Measurements from ENCODE around the gene SKP1. TPM values are rescaled to one million over a fixed set of nuclear protein-coding genes. Genes with fewer than 3 reads are reported as not detected.
A peak's percentile ranks its signal among the peaks of the same experiment; 100 is the strongest.

SKP1 gene
- total and polyA plus RNA-seq, 12 donors, result 65.2 to 675 (median 483) TPM

GRCh38 chr5:134124289-134125038 is 52.3 kb downstream of the SKP1 start:
- H3K4me1 ChIP-seq, result peaks cover 22 to 51% (median 41%) of the 10 kb centered on the region in 9 donors
- 81 to 85% methylated on average over 8 of the region's 8 CpGs for WGBS, 2 donors
- H3K4me3 ChIP-seq, result no peak overlapping the region
- H3K36me3 ChIP-seq, result peaks cover 0 to 8% (median 0%) of the 10 kb centered on the region in 9 donors
- no peaks in the 10 kb centered on the region for H3K9me3 ChIP-seq
- ATAC-seq (no peak), DNase-seq (no peak)
- no peak for TF ChIP-seq CTCF (IDR thresholded peaks at IDR 0.05)
- intact Hi-C loops (cut with DNase I), result no loop called here
- H3K27ac ChIP-seq, result peak overlapping the region in 7 of 10 donors; percentile 58 to 80 (median 69)
- no peaks in the 10 kb centered on the region for H3K27me3 ChIP-seq

GRCh38 chr5:134123360-134123759 is 53.4 kb downstream of the SKP1 start:
- DNase-seq, result no peak
- H3K4me3 ChIP-seq, result no peak overlapping the region
- peaks cover 22 to 44% (median 35%) of the 10 kb centered on the region in 9 donors for H3K4me1 ChIP-seq
- H3K9me3 ChIP-seq, result no peaks in the 10 kb centered on the region
- no peak for TF ChIP-seq CTCF (IDR thresholded peaks at IDR 0.05)
- H3K36me3 ChIP-seq, result no peaks in the 10 kb centered on the region
- peak overlapping the region in 1 of 10 donors; percentile 72 for H3K27ac ChIP-seq
- no peaks in the 10 kb centered on the region for H3K27me3 ChIP-seq
- no peak for ATAC-seq
- intact Hi-C loops (cut with DNase I), result no loop called here
- 93 to 97% methylated on average over 6 of the region's 6 CpGs for WGBS, 2 donors

- Histone ChIP-seq H3K4me1 (peaks cover 22 to 36% (median 29%) of the 10 kb centered on the region in 9 donors), H3K4me3 (no peak overlapping the region), H3K27ac (peak overlapping the region in 1 of 10 donors; percentile 72), H3K9me3 (no peaks in the 10 kb centered on the region), H3K27me3 (no peaks in the 10 kb centered on the region), H3K36me3 (no peaks in the 10 kb centered on the region)
- intact Hi-C loops (cut with DNase I), result no loop called here
- WGBS, 2 donors, result 83 to 89% methylated on average over 3 of the region's 3 CpGs
- no peak for ATAC-seq
- no peak for TF ChIP-seq CTCF (IDR thresholded peaks at IDR 0.05)
- DNase-seq, result no peak
These were observed 54.2 kb downstream of the SKP1 start for GRCh38 chr5:134122530-134122929.

- no peaks in the 10 kb centered on the region for H3K9me3 ChIP-seq
- H3K27me3 ChIP-seq, result peaks cover 0 to 8% (median 0%) of the 10 kb centered on the region in 7 donors
- ATAC-seq (no peak), DNase-seq (no peak)
- intact Hi-C loops (cut with DNase I), result no loop called here
- H3K4me1 ChIP-seq, result peaks cover 9 to 19% (median 13%) of the 10 kb centered on the region in 9 donors
- 93% methylated on average over 17 of the region's 17 CpGs for WGBS, 2 donors
- TF ChIP-seq CTCF (IDR thresholded peaks at IDR 0.05), result no peak
- no peaks in the 10 kb centered on the region for H3K36me3 ChIP-seq
- peak overlapping the region in 1 of 10 donors; percentile 53 for H3K27ac ChIP-seq
- H3K4me3 ChIP-seq, result no peak overlapping the region
These were observed 56.2 kb downstream of the SKP1 start for GRCh38 chr5:134120386-134121138.
